Vagina (tissue), 2 donors: ENCODE data around the gene MTAP.

Experiments
- CTCF ChIP-seq, 3 experiments: fragments of 450-650 bp in 2 of 3; fragments of 200-600 bp in 1 of 3; sonication (generic) in 1 of 3; IDR thresholded peaks; one replicate each; pipeline ENCODE4 v1.5.1; 2017 to 2019; ENCODE audit warnings: antibody characterized with exemption in 3 of 3, mild to moderate bottlenecking in 2 of 3, moderate library complexity in 2 of 3
- POLR2A ChIP-seq, 2 donors: fragments of 450-650 bp; IDR thresholded peaks; one replicate each; pipeline ENCODE4 v1.6.1; 2017; ENCODE audit warnings: antibody characterized with exemption in 2 of 2, mild to moderate bottlenecking in 2 of 2, moderate library complexity in 2 of 2
- POLR2AphosphoS5 ChIP-seq, 2 donors: sonication (generic); formaldehyde crosslinking; IDR thresholded peaks; one replicate each; pipeline ENCODE4 v1.9.0; 2017; ENCODE audit warnings: antibody characterized with exemption in 2 of 2, mild to moderate bottlenecking in 2 of 2, low read depth in 1 of 2; ENCODE audit not compliant: insufficient read depth in 1 of 2

GRCh38 chr9:21781656-21782055 is 20.8 kb upstream of the MTAP start:
- TF ChIP-seq CTCF (IDR thresholded peaks at IDR 0.05) (no peak), POLR2A (IDR thresholded peaks at IDR 0.05) (no peak), POLR2AphosphoS5 (IDR thresholded peaks at IDR 0.05; ENCODE audit: insufficient read depth in 1 of 2, low read depth in 1 of 2) (no peak)
